ENCODE data around the gene APBA1. TPM values are rescaled to one million over a fixed set of nuclear protein-coding genes. Genes with fewer than 3 reads are reported as not detected.

APBA1 gene
- total and polyA plus RNA-seq, 8 donors, result 2.4 to 17.9 (median 11.4) TPM

DNA sequence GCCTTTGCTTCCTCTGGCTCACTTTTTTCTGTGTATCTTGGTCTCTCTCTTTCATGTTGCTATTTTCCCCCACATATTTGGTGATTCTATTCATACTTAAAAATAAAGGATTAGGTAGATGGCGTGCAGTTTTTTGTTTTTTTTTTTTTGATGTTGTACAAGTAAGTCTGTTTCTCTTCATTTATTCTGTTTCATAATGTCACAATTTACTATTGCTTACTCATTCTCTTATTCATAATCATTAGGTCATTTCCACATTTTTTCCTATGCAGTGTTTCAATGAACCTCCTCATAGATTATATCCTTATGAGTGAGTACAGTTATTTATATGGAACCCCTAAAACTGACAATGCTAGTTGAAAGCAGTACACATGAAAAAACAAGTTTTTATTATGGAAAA lies 136.3 kb downstream of the APBA1 start:
- H3K36me3 ChIP-seq, result no peaks in the 10 kb centered on the region
- TF ChIP-seq, protein P1, sequence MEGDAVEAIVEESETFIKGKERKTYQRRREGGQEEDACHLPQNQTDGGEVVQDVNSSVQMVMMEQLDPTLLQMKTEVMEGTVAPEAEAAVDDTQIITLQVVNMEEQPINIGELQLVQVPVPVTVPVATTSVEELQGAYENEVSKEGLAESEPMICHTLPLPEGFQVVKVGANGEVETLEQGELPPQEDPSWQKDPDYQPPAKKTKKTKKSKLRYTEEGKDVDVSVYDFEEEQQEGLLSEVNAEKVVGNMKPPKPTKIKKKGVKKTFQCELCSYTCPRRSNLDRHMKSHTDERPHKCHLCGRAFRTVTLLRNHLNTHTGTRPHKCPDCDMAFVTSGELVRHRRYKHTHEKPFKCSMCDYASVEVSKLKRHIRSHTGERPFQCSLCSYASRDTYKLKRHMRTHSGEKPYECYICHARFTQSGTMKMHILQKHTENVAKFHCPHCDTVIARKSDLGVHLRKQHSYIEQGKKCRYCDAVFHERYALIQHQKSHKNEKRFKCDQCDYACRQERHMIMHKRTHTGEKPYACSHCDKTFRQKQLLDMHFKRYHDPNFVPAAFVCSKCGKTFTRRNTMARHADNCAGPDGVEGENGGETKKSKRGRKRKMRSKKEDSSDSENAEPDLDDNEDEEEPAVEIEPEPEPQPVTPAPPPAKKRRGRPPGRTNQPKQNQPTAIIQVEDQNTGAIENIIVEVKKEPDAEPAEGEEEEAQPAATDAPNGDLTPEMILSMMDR (IDR thresholded peaks at IDR 0.05), result no peak
- no peaks in the 10 kb centered on the region for H3K27me3 ChIP-seq
- no peak overlapping the region for H3K27ac ChIP-seq
- no peaks in the 10 kb centered on the region for H3K9me3 ChIP-seq
- no peak for DNase-seq
- H3K4me1 ChIP-seq, result no peaks in the 10 kb centered on the region
- intact Hi-C loops (cut with DNase I), result no loop called here
- H3K4me3 ChIP-seq, result no peak overlapping the region
- no peak for ATAC-seq

DNA sequence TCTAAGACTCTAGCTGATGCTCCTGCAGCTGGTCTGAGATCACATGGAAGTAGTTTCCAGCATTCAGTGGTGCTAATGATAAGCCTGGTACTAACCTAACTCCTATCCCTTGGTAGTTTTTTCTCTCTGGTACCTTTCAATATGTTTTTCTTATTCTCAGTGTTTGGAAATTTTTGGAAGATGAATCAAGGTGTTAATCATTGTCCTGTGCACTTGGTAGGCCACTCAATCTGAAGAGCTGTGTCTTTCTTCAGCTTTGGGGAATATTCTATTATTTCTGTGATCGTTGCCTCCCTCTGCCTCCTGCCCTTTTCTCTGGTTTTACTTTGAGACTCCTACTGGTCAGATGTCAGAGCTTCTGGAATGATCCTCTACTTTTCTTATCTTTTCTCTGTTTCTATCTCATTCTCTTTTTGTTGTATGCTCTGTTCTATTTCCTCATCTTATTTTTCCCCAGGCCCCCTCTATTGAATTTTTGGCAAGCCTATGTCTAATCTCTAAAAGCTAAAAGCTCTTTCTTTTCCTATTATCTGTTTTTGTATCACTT lies 136.8 kb downstream of the APBA1 start:
- H3K4me3 ChIP-seq, result no peak overlapping the region
- H3K9me3 ChIP-seq, result no peaks in the 10 kb centered on the region
- intact Hi-C loops (cut with DNase I), result no loop called here
- H3K4me1 ChIP-seq, result no peaks in the 10 kb centered on the region
- no peaks in the 10 kb centered on the region for H3K27me3 ChIP-seq
- H3K36me3 ChIP-seq, result no peaks in the 10 kb centered on the region
- TF ChIP-seq, protein P1 (IDR thresholded peaks at IDR 0.05), result no peak
- ATAC-seq, result no peak
- H3K27ac ChIP-seq, result no peak overlapping the region
- no peak for DNase-seq

DNA sequence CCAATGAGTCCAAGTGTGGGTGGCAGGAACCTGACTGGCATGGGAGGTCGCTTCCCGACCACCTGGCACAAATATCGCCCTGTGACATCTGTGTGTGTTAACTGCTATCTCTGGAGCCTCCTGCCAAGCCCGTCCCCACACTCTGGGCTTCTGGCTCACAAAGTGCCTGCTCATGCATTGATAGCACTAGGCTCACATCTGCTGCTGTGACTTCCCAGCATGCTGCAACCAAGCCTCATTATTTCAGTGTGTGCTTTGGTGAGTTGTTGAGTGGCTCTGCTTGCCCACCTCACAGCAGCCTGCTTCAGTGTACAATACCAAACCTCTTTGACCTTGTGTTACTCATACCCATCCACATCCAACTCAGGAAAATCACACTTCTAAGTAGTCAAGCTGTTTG lies 139.8 kb downstream of the APBA1 start:
- no peaks in the 10 kb centered on the region for H3K27me3 ChIP-seq
- TF ChIP-seq, protein P1 (IDR thresholded peaks at IDR 0.05), result no peak
- H3K36me3 ChIP-seq, result no peaks in the 10 kb centered on the region
- no peaks in the 10 kb centered on the region for H3K9me3 ChIP-seq
- no peak overlapping the region for H3K4me3 ChIP-seq
- no peaks in the 10 kb centered on the region for H3K4me1 ChIP-seq
- DNase-seq (peak in 1 of 4 donors; percentile 15), ATAC-seq (no peak)
- intact Hi-C loops (cut with DNase I), result no loop called here
- no peak overlapping the region for H3K27ac ChIP-seq

DNA sequence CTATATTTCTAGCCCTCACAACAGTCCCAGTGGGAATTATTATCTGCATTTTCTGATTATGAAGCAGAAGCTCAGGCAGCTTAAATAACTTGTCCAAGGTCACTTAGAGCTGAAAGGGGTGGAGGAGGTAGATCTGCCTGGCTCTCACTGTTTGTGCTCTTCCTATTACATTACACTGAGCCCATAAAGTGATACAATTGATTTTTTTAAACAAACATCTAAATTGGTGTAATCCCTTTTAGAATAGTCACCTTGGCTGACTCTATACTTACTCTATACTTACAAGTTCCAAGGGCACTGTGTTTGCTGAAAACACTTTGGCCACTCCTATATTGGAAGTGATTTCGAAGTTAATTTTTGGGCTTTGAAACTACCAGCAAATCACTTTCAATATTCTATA lies 144.7 kb downstream of the APBA1 start:
- Histone ChIP-seq H3K4me3 (no peak overlapping the region), H3K27me3 (no peaks in the 10 kb centered on the region), H3K9me3 (peaks cover 0 to 4% of the 10 kb centered on the region in 2 donors), H3K27ac (no peak overlapping the region), H3K4me1 (no peaks in the 10 kb centered on the region), H3K36me3 (no peaks in the 10 kb centered on the region)
- intact Hi-C loops (cut with DNase I), result no loop called here
- no peak for DNase-seq
- TF ChIP-seq, protein P1 (IDR thresholded peaks at IDR 0.05), result no peak
- ATAC-seq, result no peak

DNA sequence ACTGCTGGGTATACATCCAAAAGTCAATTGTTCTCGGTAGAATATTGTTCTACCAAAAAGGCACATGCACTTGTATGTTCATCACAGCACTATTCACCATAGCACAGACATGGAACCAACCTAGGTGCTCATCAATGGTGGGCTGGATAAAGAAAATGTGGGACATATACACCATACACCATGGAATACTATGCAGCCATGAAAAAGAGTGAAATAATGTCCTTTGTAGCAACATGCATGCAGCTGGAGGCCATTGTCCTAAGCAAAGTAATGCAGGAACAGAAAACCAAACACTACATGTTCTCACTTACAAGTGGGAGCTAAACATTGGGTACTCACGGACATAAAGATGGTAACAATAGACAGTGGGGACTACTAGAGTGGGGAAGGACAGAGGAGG lies 145.5 kb downstream of the APBA1 start:
- Histone ChIP-seq H3K27ac (no peak overlapping the region), H3K27me3 (no peaks in the 10 kb centered on the region), H3K36me3 (no peaks in the 10 kb centered on the region), H3K9me3 (peaks cover 0 to 4% of the 10 kb centered on the region in 2 donors), H3K4me3 (no peak overlapping the region), H3K4me1 (no peaks in the 10 kb centered on the region)
- DNase-seq (no peak), ATAC-seq (no peak)
- intact Hi-C loops (cut with DNase I), result no loop called here
- TF ChIP-seq, protein P1 (IDR thresholded peaks at IDR 0.05), result no peak
